Endothelial cell (in vitro differentiated cells): ENCODE measurements around the gene BANF2. TPM values are rescaled to one million over a fixed set of nuclear protein-coding genes. Genes with fewer than 3 reads are reported as not detected.
"Not testable (repeated sequence)": the region's sequence is repeated elsewhere in the genome, so short reads cannot be mapped to it uniquely, and the experiment has no call there.

Experiments used
- DNase-seq: peaks from one replicate; pipeline ENCODE4 v3.0.0; 2021; ENCODE audit warnings: low spot score
- H3K27ac Mint-ChIP-seq: one replicate; pipeline ENCODE4 v1.8.0; 2021; ENCODE audit warnings: mixed read lengths, inconsistent platforms; ENCODE audit not compliant: unreplicated experiment
- H3K27me3 Mint-ChIP-seq: one replicate; pipeline ENCODE4 v1.8.0; 2021; ENCODE audit warnings: mild to moderate bottlenecking, moderate library complexity, mixed read lengths, inconsistent platforms; ENCODE audit not compliant: unreplicated experiment
- H3K36me3 Mint-ChIP-seq: one replicate; pipeline ENCODE4 v1.8.0; 2021; ENCODE audit warnings: mild to moderate bottlenecking, low read depth, mixed read lengths, inconsistent platforms; ENCODE audit not compliant: unreplicated experiment
- H3K4me1 Mint-ChIP-seq: one replicate; pipeline ENCODE4 v1.8.0; 2021; ENCODE audit warnings: mild to moderate bottlenecking, mixed read lengths, inconsistent platforms; ENCODE audit not compliant: unreplicated experiment
- H3K4me3 Mint-ChIP-seq: one replicate; pipeline ENCODE4 v1.8.0; 2021; ENCODE audit warnings: mild to moderate bottlenecking, mixed read lengths, inconsistent platforms; ENCODE audit not compliant: unreplicated experiment
- H3K9me3 Mint-ChIP-seq: one replicate; pipeline ENCODE4 v1.8.0; 2021; ENCODE audit warnings: mixed read lengths, inconsistent platforms; ENCODE audit not compliant: unreplicated experiment
- total RNA-seq: library from RNA; stranded (reverse); fragmentation: NEBNext Ultra II Directional; extraction: Animal tissue kit (Norgen Biotek cat#: 25700); gene quantifications from one replicate; pipeline ENCODE4 v1.2.1, GENCODE V29; 2021; ENCODE audit not compliant: unreplicated experiment
- TF ChIP-seq, protein P1 (sequence below): fragments of 200-600 bp; sonication (generic); IDR thresholded peaks from one replicate; pipeline ENCODE4 v1.5.0; 2021; ENCODE audit warnings: antibody characterized with exemption; ENCODE audit not compliant: unreplicated experiment

Gene BANF2
- total RNA-seq, 1 donor from 2014 or later = not detected

DNA sequence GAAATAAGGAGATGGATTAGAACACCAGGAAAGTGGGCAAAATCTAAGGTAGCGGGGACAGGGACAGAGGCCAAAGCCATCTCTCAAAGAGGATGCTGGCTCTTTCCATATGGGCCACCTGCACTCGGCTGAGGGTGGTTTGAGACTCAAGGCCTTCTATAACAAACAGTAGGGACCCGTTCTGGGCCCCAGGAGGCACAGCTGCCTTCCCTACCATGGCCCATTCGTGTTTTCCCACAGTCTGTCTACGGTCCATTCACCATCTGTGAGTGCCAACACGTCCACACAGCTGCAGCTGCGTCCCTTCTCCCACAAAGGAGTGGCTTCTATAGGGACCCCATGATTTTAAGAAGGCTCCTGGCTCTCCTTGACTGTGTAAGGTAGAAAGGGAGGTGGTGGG lies 871 bp downstream of the BANF2 start:
- TF ChIP-seq, protein P1, sequence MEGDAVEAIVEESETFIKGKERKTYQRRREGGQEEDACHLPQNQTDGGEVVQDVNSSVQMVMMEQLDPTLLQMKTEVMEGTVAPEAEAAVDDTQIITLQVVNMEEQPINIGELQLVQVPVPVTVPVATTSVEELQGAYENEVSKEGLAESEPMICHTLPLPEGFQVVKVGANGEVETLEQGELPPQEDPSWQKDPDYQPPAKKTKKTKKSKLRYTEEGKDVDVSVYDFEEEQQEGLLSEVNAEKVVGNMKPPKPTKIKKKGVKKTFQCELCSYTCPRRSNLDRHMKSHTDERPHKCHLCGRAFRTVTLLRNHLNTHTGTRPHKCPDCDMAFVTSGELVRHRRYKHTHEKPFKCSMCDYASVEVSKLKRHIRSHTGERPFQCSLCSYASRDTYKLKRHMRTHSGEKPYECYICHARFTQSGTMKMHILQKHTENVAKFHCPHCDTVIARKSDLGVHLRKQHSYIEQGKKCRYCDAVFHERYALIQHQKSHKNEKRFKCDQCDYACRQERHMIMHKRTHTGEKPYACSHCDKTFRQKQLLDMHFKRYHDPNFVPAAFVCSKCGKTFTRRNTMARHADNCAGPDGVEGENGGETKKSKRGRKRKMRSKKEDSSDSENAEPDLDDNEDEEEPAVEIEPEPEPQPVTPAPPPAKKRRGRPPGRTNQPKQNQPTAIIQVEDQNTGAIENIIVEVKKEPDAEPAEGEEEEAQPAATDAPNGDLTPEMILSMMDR = no peak
- H3K27me3 Mint-ChIP-seq = peaks cover 4% of the 10 kb centered on the region
- no peak overlapping the region for H3K27ac Mint-ChIP-seq

DNA sequence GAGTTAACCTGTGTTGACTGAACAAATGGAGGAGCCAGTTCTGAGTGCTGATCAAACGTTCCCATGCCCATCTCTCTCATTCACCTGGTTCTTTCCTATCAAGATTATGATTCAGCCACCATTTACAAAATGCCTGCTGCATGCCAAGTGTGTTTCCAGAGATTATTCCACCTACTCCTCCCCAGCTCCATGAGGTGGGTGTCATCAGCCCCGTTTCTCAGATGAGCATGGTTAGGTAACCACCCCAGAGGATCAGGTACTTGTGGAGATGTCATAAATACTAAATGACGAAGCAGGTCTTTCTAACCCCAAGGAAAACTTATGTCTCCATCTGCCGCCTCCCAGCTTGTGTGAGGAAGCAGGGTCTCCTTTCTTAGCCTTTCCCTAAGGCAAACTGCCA lies 2.1 kb downstream of the BANF2 start:
- no peaks in the 10 kb centered on the region for H3K4me1 Mint-ChIP-seq
- no peaks in the 10 kb centered on the region for H3K36me3 Mint-ChIP-seq
- H3K4me3 Mint-ChIP-seq = no peak overlapping the region
- no peak overlapping the region for H3K27ac Mint-ChIP-seq
- H3K9me3 Mint-ChIP-seq = no peaks in the 10 kb centered on the region
- TF ChIP-seq, protein P1 = no peak
- DNase-seq = no peak
- peaks cover 3% of the 10 kb centered on the region for H3K27me3 Mint-ChIP-seq

More for the DNA sequence above, 871 bp downstream of the BANF2 start:
- H3K4me3 Mint-ChIP-seq = no peak overlapping the region
- no peaks in the 10 kb centered on the region for H3K4me1 Mint-ChIP-seq
- peaks cover 3% of the 10 kb centered on the region for H3K9me3 Mint-ChIP-seq
- DNase-seq = no peak
- H3K36me3 Mint-ChIP-seq = no peaks in the 10 kb centered on the region

DNA sequence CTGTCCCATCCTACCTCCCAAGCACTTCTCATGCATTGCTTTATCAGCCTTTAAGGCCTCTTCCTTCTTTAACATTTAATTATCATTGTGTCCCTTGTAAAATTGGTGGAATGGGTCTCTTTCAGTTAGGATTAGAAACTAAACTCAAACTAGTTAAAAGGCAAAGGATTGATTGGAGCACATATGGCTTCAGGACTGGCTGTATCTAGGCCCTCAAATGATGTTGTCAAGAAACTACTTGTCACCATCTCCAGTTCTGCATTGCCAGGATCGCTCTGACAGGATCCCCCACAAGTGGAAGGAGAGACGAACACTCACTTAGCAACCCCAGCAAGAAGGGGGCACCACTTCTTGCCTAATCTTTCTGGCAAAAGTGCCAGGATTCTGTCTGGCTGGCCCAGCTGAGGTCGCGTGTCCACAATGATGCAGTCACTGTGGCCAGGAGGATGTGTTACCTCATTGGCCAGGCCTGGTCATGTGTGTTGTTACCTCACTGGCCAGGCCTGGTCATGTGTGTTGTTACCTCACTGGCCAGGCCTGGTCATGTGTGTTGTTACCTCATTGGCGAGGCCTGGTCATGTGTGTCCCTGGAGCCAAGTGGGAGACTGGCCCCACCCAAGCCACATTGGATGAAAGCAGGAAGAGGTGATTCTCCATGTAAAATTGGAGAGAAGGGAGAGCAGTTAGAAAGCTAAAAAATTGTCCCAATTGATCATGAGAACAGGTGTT lies 5.0 kb downstream of the BANF2 start:
- no peaks in the 10 kb centered on the region for H3K36me3 Mint-ChIP-seq
- H3K9me3 Mint-ChIP-seq = no peaks in the 10 kb centered on the region
- no peaks in the 10 kb centered on the region for H3K4me1 Mint-ChIP-seq
- TF ChIP-seq, protein P1 = no peak
- peaks cover 3% of the 10 kb centered on the region for H3K27me3 Mint-ChIP-seq
- no peak overlapping the region for H3K4me3 Mint-ChIP-seq
- H3K27ac Mint-ChIP-seq = no peak overlapping the region
- no peak for DNase-seq

DNA sequence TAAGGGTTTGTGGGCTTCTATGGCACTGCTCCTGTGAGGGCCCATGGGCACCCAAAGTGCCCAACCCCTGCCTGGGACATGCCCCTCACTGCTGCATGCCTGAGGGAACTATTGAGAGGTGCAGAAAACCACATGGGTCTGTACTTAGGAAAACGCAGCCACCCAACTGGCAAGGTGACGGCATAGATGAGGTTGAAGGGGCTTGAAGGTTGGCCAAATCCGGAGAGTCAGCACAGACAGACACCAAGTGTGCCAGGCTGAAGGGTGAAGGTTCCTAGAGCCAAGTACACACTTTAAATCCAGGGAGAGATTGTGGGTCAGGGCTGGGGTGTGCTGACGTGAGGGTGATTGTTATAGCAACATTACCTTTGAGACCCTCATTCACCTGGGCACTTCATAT lies 6.2 kb downstream of the BANF2 start:
- no peaks in the 10 kb centered on the region for H3K36me3 Mint-ChIP-seq
- no peaks in the 10 kb centered on the region for H3K4me1 Mint-ChIP-seq
- TF ChIP-seq, protein P1 = no peak
- no peak overlapping the region for H3K27ac Mint-ChIP-seq
- H3K27me3 Mint-ChIP-seq = peaks cover 3% of the 10 kb centered on the region
- H3K4me3 Mint-ChIP-seq = no peak overlapping the region
- DNase-seq = no peak
- H3K9me3 Mint-ChIP-seq = no peaks in the 10 kb centered on the region

DNA sequence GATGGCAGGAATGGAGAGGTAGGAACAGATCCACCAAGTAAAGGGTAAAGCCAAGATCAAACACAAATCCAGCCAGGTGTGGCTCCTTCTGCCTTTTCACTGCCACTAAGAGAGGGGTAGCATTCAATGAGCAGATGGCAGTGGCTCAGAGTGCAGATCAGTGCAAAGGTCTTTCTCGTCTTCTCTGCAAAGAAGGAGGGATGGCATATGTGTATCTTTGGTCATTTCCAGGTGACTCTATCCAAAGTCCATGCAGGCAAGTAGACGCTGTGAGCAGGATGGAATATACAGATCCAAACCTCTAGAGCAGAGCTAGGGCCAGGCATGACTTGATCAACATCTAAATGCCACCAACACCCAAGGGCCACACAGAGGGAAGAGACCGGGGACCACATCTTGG lies 6.9 kb downstream of the BANF2 start:
- no peak overlapping the region for H3K4me3 Mint-ChIP-seq
- TF ChIP-seq, protein P1 = no peak
- H3K9me3 Mint-ChIP-seq = no peaks in the 10 kb centered on the region
- no peaks in the 10 kb centered on the region for H3K4me1 Mint-ChIP-seq
- DNase-seq = no peak
- H3K27ac Mint-ChIP-seq = no peak overlapping the region
- peaks cover 3% of the 10 kb centered on the region for H3K27me3 Mint-ChIP-seq
- no peaks in the 10 kb centered on the region for H3K36me3 Mint-ChIP-seq

DNA sequence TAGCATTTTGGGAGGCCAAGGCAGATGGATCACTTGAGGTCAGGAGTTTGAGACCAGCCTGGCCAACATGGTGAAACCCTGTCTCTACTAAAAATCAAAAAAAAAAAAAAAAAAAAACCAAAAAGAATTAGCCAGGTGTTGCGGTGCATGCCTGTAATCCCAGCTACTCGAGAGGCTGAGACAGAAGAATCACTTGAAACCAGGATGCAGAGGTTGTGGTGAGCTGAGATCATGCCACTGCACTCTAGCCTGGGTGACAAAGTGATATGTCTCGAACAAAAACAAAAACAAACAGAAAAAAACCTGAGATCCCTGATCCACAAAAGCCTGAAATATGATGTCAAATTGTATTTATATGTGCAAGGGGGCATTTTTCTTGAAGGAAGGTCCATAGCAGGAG lies 8.2 kb downstream of the BANF2 start:
- DNase-seq, H3K27me3 Mint-ChIP-seq, H3K4me1 Mint-ChIP-seq, H3K36me3 Mint-ChIP-seq, H3K4me3 Mint-ChIP-seq, H3K27ac Mint-ChIP-seq, H3K9me3 Mint-ChIP-seq: not testable (repeated sequence)
